ACC112 (cell line): ENCODE results near the gene RAB5A.
"Not testable (repeated sequence)": the region's sequence is repeated elsewhere in the genome, so short reads cannot be mapped to it uniquely, and the experiment has no call there.

Experiments used
- H2AFZ ChIP-seq: fragments of 200-600 bp; sonication (generic); one replicate; pipeline ENCODE4 v1.6.0; 2017; ENCODE audit warnings: antibody characterized with exemption, low read length; ENCODE audit not compliant: unreplicated experiment
- H3K27ac ChIP-seq: fragments of 200-600 bp; sonication (generic); 2 replicates; pipeline ENCODE4 v1.5.1; 2014; ENCODE audit warnings: low read depth, mild to moderate bottlenecking, antibody characterized with exemption, low read length, moderate library complexity
- H3K27me3 ChIP-seq: fragments of 200-600 bp; sonication (generic); 2 replicates; pipeline ENCODE4 v1.6.1; 2014; ENCODE audit warnings: mild to moderate bottlenecking, antibody characterized with exemption, low read length, moderate library complexity, mixed read lengths; ENCODE audit not compliant: insufficient read depth
- H3K36me3 ChIP-seq: fragments of 200-600 bp; sonication (generic); 2 replicates; pipeline ENCODE4 v1.6.1; 2016; ENCODE audit warnings: mild to moderate bottlenecking, antibody characterized with exemption, low read length, moderate library complexity, mixed read lengths; ENCODE audit not compliant: insufficient read depth
- H3K4me1 ChIP-seq: fragments of 200-600 bp; sonication (generic); one replicate; pipeline ENCODE4 v1.6.1; 2016; ENCODE audit warnings: low read length, mixed read lengths; ENCODE audit not compliant: insufficient read depth, unreplicated experiment, control insufficient read depth
- H3K4me3 ChIP-seq: fragments of 200-600 bp; sonication (generic); 2 replicates; pipeline ENCODE4 v1.5.1; 2014; ENCODE audit warnings: mild to moderate bottlenecking, low read depth, low read length
- H3K79me2 ChIP-seq: fragments of 200-600 bp; sonication (generic); one replicate; pipeline ENCODE4 v1.6.0; 2016; ENCODE audit warnings: low read length; ENCODE audit not compliant: control insufficient read depth, unreplicated experiment, insufficient read depth

Gene RAB5A

DNA sequence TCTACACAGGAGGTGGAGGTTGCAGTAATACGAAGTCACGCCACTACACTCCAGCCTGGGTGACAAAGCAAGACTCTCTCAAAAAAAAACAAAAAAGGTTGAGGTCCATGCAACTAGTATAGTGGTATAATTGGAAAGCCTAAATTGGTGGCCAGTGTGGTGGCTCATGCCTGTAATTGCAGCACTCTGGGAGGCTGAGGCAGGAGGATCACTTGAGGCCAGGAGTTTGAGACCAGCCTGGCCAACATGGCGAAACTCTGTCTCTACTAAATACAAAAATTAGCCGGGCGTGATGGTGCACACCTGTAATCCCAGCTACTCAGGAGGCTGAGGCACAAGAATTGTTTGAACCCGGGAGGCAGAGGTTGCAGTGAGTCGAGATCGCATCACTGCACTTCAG lies 42.0 kb downstream of the RAB5A start:
- not testable (repeated sequence) for H3K27ac ChIP-seq, H3K79me2 ChIP-seq, H3K27me3 ChIP-seq, H3K4me3 ChIP-seq, H3K4me1 ChIP-seq, H2AFZ ChIP-seq
- H3K36me3 ChIP-seq: peaks cover 18% of the 10 kb centered on the region

DNA sequence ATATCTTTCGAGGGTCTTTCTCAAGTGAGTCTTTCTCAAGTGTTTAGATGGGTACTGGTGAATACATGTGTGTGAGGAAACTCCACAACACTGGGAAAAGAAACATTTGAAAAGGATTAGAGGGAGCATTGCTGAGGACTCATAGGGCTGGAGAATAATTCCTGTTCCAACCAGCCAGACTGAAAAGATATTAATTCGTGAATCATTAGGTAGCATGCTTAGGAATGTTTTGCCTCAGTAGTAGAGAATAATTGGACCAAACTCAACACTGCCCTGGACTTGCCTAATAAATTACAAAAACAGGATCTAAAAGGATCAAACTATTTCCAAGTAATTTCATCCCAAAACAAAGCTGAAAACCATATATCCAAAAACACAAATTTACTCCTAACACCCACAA lies 47.9 kb downstream of the RAB5A start:
- Histone ChIP-seq H3K36me3 (no peaks in the 10 kb centered on the region), H3K27me3 (no peaks in the 10 kb centered on the region), H3K4me3 (no peak overlapping the region), H3K79me2 (no peaks in the 10 kb centered on the region), H3K27ac (no peak overlapping the region), H2AFZ (no peak overlapping the region), H3K4me1 (no peaks in the 10 kb centered on the region)

DNA sequence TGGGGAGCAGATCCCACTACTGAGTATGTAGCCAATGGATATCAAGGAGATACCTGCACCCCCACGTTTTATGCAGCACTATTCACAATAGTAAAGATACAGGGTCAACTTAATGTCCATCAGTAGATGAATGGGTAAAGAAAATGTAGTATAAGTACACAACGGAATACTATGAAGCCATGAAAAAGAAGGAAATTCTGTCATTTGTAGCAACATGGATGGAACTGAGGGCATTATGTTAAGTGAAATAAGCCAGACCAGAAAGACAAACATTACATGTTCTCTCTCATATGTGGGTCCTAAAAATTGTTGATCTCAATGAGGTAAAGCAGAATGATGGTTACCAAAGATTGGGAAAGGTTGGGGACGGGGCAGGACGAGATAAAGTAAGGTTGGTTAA lies 50.6 kb downstream of the RAB5A start:
- no peak overlapping the region for H2AFZ ChIP-seq
- no peaks in the 10 kb centered on the region for H3K27me3 ChIP-seq
- H3K4me1 ChIP-seq: no peaks in the 10 kb centered on the region
- H3K27ac ChIP-seq: no peak overlapping the region
- no peaks in the 10 kb centered on the region for H3K79me2 ChIP-seq
- no peak overlapping the region for H3K4me3 ChIP-seq
- no peaks in the 10 kb centered on the region for H3K36me3 ChIP-seq

- Histone ChIP-seq H2AFZ (no peak overlapping the region), H3K36me3 (no peaks in the 10 kb centered on the region), H3K79me2 (no peaks in the 10 kb centered on the region), H3K4me3 (no peak overlapping the region), H3K27me3 (no peaks in the 10 kb centered on the region), H3K27ac (no peak overlapping the region), H3K4me1 (no peaks in the 10 kb centered on the region)
Measured at GRCh38 chr3:20001932-20002331, 55.0 kb downstream of the RAB5A start.

GRCh38 chr3:20007960-20008359 lies 61.1 kb downstream of the RAB5A start:
- H3K4me3 ChIP-seq: no peak overlapping the region
- no peaks in the 10 kb centered on the region for H3K4me1 ChIP-seq
- no peaks in the 10 kb centered on the region for H3K79me2 ChIP-seq
- H2AFZ ChIP-seq: no peak overlapping the region
- no peaks in the 10 kb centered on the region for H3K27me3 ChIP-seq
- no peak overlapping the region for H3K27ac ChIP-seq
- no peaks in the 10 kb centered on the region for H3K36me3 ChIP-seq

GRCh38 chr3:20008646-20009045 lies 61.7 kb downstream of the RAB5A start:
- no peaks in the 10 kb centered on the region for H3K36me3 ChIP-seq
- H3K27ac ChIP-seq: no peak overlapping the region
- no peak overlapping the region for H3K4me3 ChIP-seq
- no peak overlapping the region for H2AFZ ChIP-seq
- H3K4me1 ChIP-seq: no peaks in the 10 kb centered on the region
- no peaks in the 10 kb centered on the region for H3K27me3 ChIP-seq
- no peaks in the 10 kb centered on the region for H3K79me2 ChIP-seq

DNA sequence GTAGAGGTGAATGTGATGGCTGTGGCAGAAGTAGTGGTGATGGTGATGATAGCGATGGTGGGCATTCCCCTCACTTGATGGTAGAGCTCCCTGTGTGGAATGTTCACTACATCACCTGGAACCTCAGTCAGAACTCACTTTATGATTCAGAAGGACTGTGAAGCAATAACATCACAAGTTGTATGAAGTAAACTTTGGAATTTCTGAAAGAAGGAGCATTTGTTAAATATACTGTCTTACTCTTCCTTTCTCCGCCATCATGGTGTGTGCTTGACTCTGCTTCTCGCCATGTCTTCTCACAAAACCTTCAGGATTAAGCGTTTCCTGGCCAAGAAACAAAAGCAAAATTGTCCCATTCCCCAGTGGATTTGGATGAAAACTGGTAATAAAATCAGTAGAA lies 65.3 kb downstream of the RAB5A start, which contains the start of gene PP2D1:
TSS of gene PP2D1 (minus strand) at position 101 of the 400 bp plus-strand sequence. CDS start 192 bp downstream, outside the sequence.
- no peak within 1 kb of the TSS for H2AFZ ChIP-seq

DNA sequence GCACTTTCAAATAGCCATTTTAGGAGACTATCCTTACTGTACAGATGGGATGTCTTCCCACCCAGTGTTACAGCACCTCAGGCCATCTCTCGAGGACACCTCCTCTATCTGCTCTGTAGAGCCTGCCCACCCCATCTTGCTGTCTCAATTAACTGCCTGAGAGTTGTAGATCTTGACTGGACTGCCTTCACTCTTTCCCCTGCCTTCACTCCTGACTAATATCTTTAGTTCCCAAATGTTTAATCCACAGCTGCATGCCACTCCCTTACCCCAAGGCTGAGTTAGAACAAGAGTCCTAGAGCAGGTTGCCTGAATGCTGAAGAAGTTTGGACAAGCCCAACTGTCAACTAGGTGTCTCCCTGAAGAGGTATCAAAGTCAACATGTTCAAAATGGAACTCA lies 66.5 kb downstream of the RAB5A start:
- no peak overlapping the region for H3K4me3 ChIP-seq
- no peak overlapping the region for H3K27ac ChIP-seq
- no peaks in the 10 kb centered on the region for H3K4me1 ChIP-seq
- H3K27me3 ChIP-seq: no peaks in the 10 kb centered on the region
- H2AFZ ChIP-seq: no peak overlapping the region
- no peaks in the 10 kb centered on the region for H3K36me3 ChIP-seq
- no peaks in the 10 kb centered on the region for H3K79me2 ChIP-seq

More for the DNA sequence above, 65.3 kb downstream of the RAB5A start, which contains the start of gene PP2D1:
- Histone ChIP-seq H3K27ac (no peak within 1 kb of the TSS), H3K36me3 (no peaks in the 10 kb centered on the region), H3K79me2 (no peaks in the 10 kb centered on the region), H3K27me3 (no peaks in the 10 kb centered on the region), H3K4me1 (no peaks in the 10 kb centered on the region), H3K4me3 (no peak within 1 kb of the TSS)

DNA sequence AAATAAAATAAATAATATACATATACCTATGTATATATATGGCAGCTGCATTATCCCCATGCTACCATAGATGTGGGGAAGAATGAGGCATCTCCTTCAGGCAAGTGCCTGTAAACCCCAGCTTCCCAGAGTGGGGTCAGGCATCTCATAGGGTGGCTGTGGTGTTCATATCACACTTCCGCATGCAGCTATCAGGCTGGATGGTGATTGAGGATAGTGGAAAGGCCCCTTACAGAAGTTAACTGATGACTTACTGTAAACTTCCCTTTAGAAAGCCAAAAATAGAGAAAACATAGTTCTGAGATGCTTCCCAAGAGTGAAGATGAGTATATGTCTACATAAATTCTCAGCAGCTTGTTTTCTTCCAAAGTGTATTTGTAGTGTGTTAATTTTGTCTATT lies 68.6 kb downstream of the RAB5A start:
- Histone ChIP-seq H3K36me3 (no peaks in the 10 kb centered on the region), H3K79me2 (no peaks in the 10 kb centered on the region), H3K27me3 (no peaks in the 10 kb centered on the region), H3K27ac (no peak overlapping the region), H3K4me3 (no peak overlapping the region), H2AFZ (no peak overlapping the region), H3K4me1 (no peaks in the 10 kb centered on the region)

DNA sequence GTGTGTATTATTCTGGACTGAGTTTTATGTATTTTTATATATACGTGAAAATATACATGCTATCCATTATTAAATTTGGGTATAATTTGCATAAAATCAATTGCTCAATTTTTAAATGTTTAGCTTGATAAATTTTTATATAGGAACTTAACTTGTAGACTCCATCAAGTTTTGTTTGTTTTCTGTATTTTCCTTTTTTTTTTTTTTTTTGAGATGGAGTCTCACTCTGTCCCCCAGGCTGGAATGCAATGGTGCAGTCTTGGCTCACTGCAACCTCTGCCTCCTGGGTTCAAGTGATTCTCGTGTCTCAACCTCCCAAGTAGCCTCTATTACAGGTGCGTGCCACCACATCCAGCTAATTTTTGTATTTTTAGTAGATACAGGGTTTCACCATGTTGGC lies 69.2 kb downstream of the RAB5A start:
- H3K4me3 ChIP-seq, H2AFZ ChIP-seq, H3K79me2 ChIP-seq, H3K4me1 ChIP-seq, H3K27me3 ChIP-seq, H3K36me3 ChIP-seq, H3K27ac ChIP-seq: not testable (repeated sequence)

DNA sequence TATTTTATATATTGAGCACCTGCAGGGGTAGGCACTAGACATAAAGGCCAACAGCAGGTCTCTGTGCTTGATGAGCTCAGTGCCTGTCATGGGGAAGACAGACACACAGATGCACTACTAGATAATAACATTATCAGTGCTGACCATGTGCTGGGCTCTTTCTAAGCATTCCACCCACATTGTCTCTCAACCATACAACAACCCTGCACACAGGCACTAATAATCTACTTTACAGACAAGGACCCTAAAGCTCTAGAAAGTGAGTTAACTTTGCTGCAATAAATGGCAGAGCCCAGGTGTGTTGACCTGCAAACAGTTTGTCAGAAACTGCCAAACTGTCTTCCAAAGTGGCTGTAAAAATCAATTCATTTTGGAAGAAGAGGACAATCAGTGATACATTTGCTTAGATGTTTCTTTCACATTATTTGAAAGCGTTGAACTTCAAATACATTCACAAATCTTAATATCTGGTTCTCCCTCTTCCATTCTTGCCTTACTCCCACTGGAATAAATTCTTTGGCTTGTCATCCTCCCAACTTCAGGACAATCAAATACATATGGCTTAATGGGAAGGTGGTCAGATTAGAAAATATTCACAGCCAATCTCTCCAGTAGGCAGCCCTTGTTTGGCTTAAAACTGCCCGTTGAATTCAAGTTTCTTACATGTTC lies 76.2 kb downstream of the RAB5A start:
- Histone ChIP-seq H3K36me3 (no peaks in the 10 kb centered on the region), H2AFZ (no peak overlapping the region), H3K4me1 (no peaks in the 10 kb centered on the region), H3K27ac (no peak overlapping the region), H3K27me3 (no peaks in the 10 kb centered on the region), H3K79me2 (no peaks in the 10 kb centered on the region), H3K4me3 (no peak overlapping the region)
